Retinal pigment epithelial cell (primary cell): ENCODE measurements around the gene IFIT3.
"Not testable (repeated sequence)": the region's sequence is repeated elsewhere in the genome, so short reads cannot be mapped to it uniquely, and the experiment has no call there.

Experiments used
- DNase-seq: peaks from one replicate; pipeline ENCODE4 v3.0.0-alpha.2; 2010; ENCODE audit warnings: low read depth
- H3K4me3 ChIP-seq: 2 replicates; pipeline ENCODE4 v1.5.1; 2011; ENCODE audit warnings: mild to moderate bottlenecking, low read length, control low read depth, moderate library complexity
- TF ChIP-seq, protein P1 (sequence below): conservative IDR thresholded peaks from 2 replicates; pipeline ENCODE4 v1.5.1; 2011; ENCODE audit warnings: low read depth, low read length, control low read depth, inconsistent platforms

The IFIT3 gene

DNA sequence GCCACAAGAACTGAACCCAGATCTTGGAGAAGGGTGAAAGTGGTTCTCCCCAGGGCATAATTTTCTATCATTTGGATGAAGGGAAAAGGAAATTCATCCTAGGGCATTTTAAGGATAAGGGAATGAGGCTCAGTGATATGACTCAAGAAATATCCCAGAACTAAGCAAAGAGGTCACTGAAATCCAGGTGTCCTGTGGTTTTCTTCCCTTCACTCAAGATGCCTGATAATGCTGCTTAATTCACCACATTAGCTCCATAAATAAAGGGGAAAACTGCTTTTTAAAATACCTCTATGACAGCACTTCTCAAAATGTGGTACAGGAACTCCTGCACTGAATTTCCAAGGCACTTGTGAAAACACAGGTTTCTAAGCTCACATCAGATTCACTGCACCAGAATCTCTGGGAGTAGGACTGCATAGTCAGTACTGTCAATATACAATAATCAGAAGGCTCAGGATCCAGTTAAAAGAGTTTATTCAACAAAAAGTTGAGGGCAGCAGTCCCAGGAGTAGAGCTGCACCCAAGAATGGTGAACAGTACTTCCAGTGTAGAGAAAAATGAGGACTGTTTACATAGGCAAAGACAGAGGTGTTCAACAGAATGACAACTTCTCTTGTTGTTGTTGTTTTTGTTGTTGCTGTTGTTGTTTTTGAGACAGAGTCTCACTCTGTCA lies 2.9 kb downstream of the IFIT3 start:
- no peak for DNase-seq
- H3K4me3 ChIP-seq = no peak overlapping the region
- TF ChIP-seq, protein P1, sequence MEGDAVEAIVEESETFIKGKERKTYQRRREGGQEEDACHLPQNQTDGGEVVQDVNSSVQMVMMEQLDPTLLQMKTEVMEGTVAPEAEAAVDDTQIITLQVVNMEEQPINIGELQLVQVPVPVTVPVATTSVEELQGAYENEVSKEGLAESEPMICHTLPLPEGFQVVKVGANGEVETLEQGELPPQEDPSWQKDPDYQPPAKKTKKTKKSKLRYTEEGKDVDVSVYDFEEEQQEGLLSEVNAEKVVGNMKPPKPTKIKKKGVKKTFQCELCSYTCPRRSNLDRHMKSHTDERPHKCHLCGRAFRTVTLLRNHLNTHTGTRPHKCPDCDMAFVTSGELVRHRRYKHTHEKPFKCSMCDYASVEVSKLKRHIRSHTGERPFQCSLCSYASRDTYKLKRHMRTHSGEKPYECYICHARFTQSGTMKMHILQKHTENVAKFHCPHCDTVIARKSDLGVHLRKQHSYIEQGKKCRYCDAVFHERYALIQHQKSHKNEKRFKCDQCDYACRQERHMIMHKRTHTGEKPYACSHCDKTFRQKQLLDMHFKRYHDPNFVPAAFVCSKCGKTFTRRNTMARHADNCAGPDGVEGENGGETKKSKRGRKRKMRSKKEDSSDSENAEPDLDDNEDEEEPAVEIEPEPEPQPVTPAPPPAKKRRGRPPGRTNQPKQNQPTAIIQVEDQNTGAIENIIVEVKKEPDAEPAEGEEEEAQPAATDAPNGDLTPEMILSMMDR = no peak

DNA sequence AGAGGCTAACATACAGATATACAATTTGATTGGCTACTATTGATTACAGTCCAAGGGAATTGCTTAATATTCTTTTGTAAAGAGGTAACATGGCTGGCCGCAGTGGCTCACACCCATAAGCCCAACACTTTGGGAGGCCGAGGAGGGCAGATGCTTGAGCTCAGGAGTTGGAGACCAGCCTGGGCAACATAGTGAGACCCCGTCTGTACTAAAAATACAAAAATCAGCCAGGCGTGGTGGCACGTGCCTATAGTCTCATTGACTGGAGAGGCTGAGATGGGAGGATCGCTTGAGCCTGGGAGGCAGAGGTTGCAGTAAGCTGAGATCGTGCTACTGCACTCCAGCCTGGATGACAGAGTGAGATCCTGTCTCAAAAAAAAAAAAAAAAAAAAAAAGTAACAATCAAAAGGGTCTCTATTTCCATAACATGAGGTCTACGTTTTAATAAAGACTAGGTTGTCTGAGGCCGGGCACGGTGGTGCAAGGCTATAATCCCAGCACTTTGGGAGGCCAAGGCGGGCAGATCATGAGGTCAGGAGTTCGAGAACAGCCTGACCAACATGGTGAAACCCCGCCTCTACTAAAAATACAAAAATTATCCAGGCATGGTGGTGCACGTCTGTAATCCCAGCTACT lies 3.8 kb downstream of the IFIT3 start:
- not testable (repeated sequence) for DNase-seq, H3K4me3 ChIP-seq

DNA sequence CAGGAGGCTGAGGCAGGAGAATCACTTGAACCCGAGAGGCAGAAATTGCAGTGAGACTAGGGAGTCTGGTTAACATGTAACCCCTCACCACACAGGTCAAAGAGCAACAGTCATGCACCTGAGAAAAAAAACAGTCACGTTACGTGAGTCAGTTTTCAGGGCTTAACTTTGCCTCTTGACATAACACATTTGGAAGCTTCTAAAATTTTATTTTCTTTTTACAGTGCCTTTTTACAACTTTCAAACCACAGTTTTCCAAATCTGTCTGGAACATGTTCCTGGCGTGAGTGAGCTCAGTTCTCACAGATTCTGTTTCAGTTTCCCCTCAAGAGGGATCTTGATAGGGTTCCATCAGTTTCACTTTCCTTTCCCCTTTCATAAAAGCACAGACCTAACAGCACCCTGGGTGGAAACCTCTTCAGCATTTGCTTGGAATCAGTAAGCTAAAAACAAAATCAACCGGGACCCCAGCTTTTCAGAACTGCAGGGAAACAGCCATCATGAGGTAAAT lies 4.4 kb downstream of the IFIT3 start:
- H3K4me3 ChIP-seq = no peak overlapping the region
- DNase-seq = no peak
- TF ChIP-seq, protein P1 = no peak

DNA sequence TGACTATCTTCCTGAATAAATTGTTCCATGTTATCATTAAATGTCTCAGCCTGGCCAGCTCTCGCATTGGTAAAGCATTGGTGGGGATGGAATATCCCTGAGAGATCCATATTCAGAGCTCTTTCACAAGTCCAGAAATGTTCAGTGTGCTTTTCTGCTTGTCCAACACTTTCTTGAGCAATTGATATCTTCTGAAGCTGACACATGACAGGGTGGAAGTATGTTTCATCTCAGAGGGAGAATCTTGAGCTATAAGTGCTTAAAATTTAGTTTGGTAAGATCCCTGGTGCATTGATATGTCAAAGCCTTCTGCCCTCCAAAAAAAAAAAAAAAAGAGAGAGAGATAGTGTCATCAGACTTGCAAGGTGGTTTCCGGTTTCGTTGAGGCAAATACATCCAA lies 7.4 kb downstream of the IFIT3 start:
- TF ChIP-seq, protein P1 = no peak
- no peak for DNase-seq
- H3K4me3 ChIP-seq = no peak overlapping the region

DNA sequence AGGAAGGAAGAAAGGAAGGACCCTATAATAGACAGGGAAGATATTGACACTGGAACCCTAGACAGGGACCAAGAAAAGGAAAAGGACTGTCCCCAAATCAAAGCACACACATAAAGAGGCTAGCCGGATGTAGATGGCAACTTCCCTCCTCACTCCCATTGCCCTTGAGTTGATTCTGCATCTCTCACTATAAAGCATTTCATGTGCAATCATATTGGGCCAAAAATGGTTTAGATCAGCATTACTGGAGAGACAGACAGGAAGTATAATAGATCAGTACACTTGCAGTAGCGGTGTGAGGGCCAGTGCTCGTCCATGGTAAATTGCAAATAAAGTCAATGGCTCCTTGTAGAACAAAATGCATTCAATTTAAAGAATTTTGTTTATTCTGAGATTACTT lies 8.4 kb downstream of the IFIT3 start:
- no peak overlapping the region for H3K4me3 ChIP-seq
- no peak for DNase-seq
- TF ChIP-seq, protein P1 = no peak

DNA sequence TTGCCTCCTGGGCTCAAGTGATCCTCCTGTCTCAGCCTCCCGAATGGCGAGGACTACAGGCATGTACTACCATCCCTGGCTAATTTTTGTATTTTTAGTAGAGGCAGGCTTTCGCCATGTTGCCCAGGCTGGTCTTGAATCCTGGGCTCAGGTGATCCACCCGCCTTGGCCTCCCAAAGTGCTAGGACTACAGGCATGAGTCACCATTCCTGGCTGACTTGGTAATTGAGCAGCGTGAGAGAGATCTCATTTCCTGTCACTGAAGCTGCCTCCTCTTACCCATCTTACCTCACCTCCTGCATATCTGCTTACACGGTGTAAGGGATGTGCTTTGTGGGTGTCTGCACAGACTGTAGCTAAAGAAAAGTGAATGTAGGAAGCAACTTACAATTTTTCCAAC lies 9.7 kb downstream of the IFIT3 start:
- DNase-seq = no peak
- TF ChIP-seq, protein P1 = no peak
- no peak overlapping the region for H3K4me3 ChIP-seq

DNA sequence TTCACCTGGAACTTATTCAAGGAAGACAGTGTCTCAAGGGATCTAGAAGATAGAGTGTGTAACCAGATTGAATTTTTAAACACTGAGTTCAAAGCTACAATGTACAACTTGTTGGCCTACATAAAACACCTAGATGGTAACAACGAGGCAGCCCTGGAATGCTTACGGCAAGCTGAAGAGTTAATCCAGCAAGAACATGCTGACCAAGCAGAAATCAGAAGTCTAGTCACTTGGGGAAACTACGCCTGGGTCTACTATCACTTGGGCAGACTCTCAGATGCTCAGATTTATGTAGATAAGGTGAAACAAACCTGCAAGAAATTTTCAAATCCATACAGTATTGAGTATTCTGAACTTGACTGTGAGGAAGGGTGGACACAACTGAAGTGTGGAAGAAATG lies 10.9 kb downstream of the IFIT3 start:
- no peak for DNase-seq
- TF ChIP-seq, protein P1 = no peak
- no peak overlapping the region for H3K4me3 ChIP-seq
